Common myeloid progenitor, CD34-positive (primary cell): ENCODE measurements around the gene PRR5.

Source experiments
- CTCF ChIA-PET: fragments of 350-600 bp; sonication (Branson Sonifier 250); formaldehyde crosslinking; loops from one replicate; lab custom pipeline; 2021; ENCODE audit warnings: antibody characterized with exemption; lab: Charles Lee
- POLR2A ChIA-PET: fragments of 350-600 bp; sonication (Branson Sonifier 250); formaldehyde crosslinking; loops from one replicate; lab custom pipeline; 2021; ENCODE audit warnings: antibody characterized with exemption; lab: Charles Lee
- DNase-seq, 3 donors: peaks; one replicate each; pipeline versions ENCODE4 v3.0.0 to v3.0.0-alpha.2; 2013
- H3K27ac ChIP-seq, 2 experiments: 1 replicate in 1 of 2; 2 replicates in 1 of 2; pipeline ENCODE4 v1.7.0; 2013; ENCODE audit warnings: inconsistent platforms in 2 of 2, low read length in 2 of 2, mild to moderate bottlenecking in 2 of 2, low read depth in 1 of 2, moderate library complexity in 1 of 2; ENCODE audit not compliant: severe bottlenecking in 2 of 2, insufficient read depth in 1 of 2, poor library complexity in 1 of 2
- H3K27me3 ChIP-seq, 5 experiments: replicated peaks in 2 of 5; 1 replicate in 3 of 5; 2 replicates in 2 of 5; pipeline versions ENCODE4 v1.6.1 to v1.7.0; 2013; ENCODE audit warnings: low read length in 4 of 5, mild to moderate bottlenecking in 2 of 5, moderate library complexity in 2 of 5, inconsistent platforms in 1 of 5; ENCODE audit not compliant: insufficient read depth in 5 of 5, control insufficient read depth in 4 of 5
- H3K36me3 ChIP-seq, 4 experiments: 1 replicate in 2 of 4; 2 replicates in 2 of 4; pipeline versions ENCODE4 v1.6.1 to v1.7.0; 2013; ENCODE audit warnings: low read length in 3 of 4, control low read depth in 1 of 4, mild to moderate bottlenecking in 1 of 4; ENCODE audit not compliant: control insufficient read depth in 4 of 4, insufficient read depth in 4 of 4
- H3K4me1 ChIP-seq, 4 experiments: 1 replicate in 3 of 4; 2 replicates in 1 of 4; pipeline versions ENCODE4 v1.6.1 to v1.7.1; 2013; ENCODE audit warnings: low read length in 3 of 4, mild to moderate bottlenecking in 3 of 4, control low read depth in 1 of 4, inconsistent platforms in 1 of 4, moderate library complexity in 1 of 4; ENCODE audit not compliant: control insufficient read depth in 4 of 4, insufficient read depth in 4 of 4; ENCODE audit errors: control extremely low read depth in 1 of 4
- H3K4me3 ChIP-seq, 7 experiments: 1 replicate in 4 of 7; 2 replicates in 3 of 7; pipeline versions ENCODE4 v1.5.1 to v1.7.0; 2013; ENCODE audit warnings: mild to moderate bottlenecking in 7 of 7, low read length in 6 of 7, moderate library complexity in 6 of 7, inconsistent platforms in 2 of 7, low read depth in 2 of 7, control low read depth in 1 of 7; ENCODE audit not compliant: insufficient read depth in 4 of 7, control insufficient read depth in 1 of 7; ENCODE audit errors: extremely low read depth in 1 of 7
- H3K9me3 ChIP-seq, 5 experiments: 1 replicate in 4 of 5; 2 replicates in 1 of 5; pipeline versions ENCODE4 v1.6.1 to v1.7.1; 2013; ENCODE audit warnings: low read length in 4 of 5, mild to moderate bottlenecking in 2 of 5, inconsistent platforms in 1 of 5, low read depth in 1 of 5, moderate library complexity in 1 of 5; ENCODE audit not compliant: control insufficient read depth in 4 of 5, insufficient read depth in 2 of 5; ENCODE audit errors: control extremely low read depth in 1 of 5
- WGBS: methylation state at CpG from one replicate; pipeline ENCODE4 v1.1.5; 2013; ENCODE audit not compliant: insufficient coverage; 5-methylcytosine and 5-hydroxymethylcytosine counted together

PRR5 gene

GRCh38 chr22:44661659-44662569 is 40.1 kb upstream of the PRR5 start:
- Histone ChIP-seq H3K27ac (no peak overlapping the region), H3K4me1 (peaks cover 2 to 59% (median 55%) of the 10 kb centered on the region in 4 experiments), H3K27me3 (no peaks in the 10 kb centered on the region), H3K36me3 (no peaks in the 10 kb centered on the region), H3K4me3 (no peak overlapping the region), H3K9me3 (no peaks in the 10 kb centered on the region)
- CTCF ChIA-PET = interaction anchor here (1.1 to 2.1 kb wide), 5 partner anchors 14 to 35 kb away, joined by 3 to 7 read pairs (median 4); no protein-coding TSS in a partner anchor
- WGBS = 93% methylated on average over 8 of the region's 14 CpGs
- POLR2A ChIA-PET = interaction anchor here (0.6 kb wide), 1 partner anchor 8 kb away, joined by 4 read pairs; no protein-coding TSS in a partner anchor
- no peak for DNase-seq

- H3K4me1 ChIP-seq = peaks cover 2 to 66% (median 59%) of the 10 kb centered on the region in 4 experiments
- H3K9me3 ChIP-seq = no peaks in the 10 kb centered on the region
- ChIA-PET POLR2A (interaction anchor here (1.4 kb wide), 1 partner anchor 17 kb away, joined by 4 read pairs; no protein-coding TSS in a partner anchor), CTCF (interaction anchor here (0.5 to 2.3 kb wide), 11 partner anchors 9 to 37 kb away, joined by 3 to 12 read pairs (median 4); no protein-coding TSS in a partner anchor)
- H3K4me3 ChIP-seq = no peak overlapping the region
- DNase-seq = no peak
- no peak overlapping the region for H3K27ac ChIP-seq
- WGBS = 94% methylated on average over 5 of the region's 5 CpGs
- H3K36me3 ChIP-seq = no peaks in the 10 kb centered on the region
- no peaks in the 10 kb centered on the region for H3K27me3 ChIP-seq
Measured at GRCh38 chr22:44663256-44663999, 38.6 kb upstream of the PRR5 start.

DNA sequence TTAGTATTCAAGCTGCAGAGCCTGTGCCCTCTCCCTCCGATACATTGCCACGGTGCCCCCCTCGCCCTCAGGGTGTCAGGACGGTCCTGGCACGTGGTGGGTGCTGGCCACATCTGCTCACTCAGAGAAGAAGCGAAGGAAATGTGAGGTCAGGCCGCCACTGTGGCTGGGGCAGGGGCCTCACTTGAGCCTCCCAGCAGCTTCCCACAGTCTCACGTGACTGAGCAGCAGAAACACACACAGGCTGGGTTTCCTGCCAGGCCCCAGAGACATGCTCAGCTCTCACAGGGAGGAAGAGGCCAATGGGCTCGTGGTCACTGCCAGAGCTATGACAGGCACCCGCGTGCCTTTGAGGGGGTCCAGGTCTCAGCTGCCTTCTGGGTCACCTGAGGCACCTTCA is 37.9 kb upstream of the PRR5 start:
- ChIA-PET POLR2A (interaction anchor here (0.6 to 1.4 kb wide), 2 partner anchors 16 to 1470 kb away, joined by 3 to 4 read pairs; no protein-coding TSS in a partner anchor), CTCF (interaction anchor here (0.5 to 2.3 kb wide), 12 partner anchors 9 to 54 kb away, joined by 3 to 12 read pairs (median 4); no protein-coding TSS in a partner anchor)
- DNase-seq = peak; percentile 75 to 93 (median 89)
- H3K4me3 ChIP-seq = peak overlapping the region in 1 of 7 experiments; percentile 7
- WGBS = 0% methylated on average over 11 of the region's 11 CpGs
- H3K9me3 ChIP-seq = no peaks in the 10 kb centered on the region
- H3K27ac ChIP-seq = peak overlapping the region; percentile 18 to 59
- H3K4me1 ChIP-seq = peaks cover 2 to 61% (median 54%) of the 10 kb centered on the region in 4 experiments
- no peaks in the 10 kb centered on the region for H3K36me3 ChIP-seq
- H3K27me3 ChIP-seq = no peaks in the 10 kb centered on the region

DNA sequence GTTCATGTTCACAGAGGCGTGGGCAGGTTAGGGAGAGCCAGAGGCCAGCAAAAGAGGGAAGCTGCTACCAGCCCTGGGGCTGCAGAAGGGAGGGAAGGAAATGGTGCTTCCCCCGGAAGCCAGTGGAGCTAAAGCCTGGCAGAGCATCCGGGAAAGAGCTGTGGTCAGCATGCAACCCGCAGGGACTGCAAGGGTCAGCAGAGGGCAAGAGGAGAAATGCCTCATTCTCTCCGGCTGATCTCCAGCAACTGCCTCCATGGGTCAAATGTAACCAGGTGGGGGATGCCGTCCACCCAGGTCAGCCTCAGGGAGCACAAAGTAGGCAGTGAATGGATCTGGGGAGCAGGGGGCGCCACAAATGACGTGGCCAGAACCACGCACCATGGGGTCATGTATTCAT is 36.9 kb upstream of the PRR5 start:
- POLR2A ChIA-PET = interaction anchor here (0.6 to 1.4 kb wide), 3 partner anchors 12 to 433 kb away, joined by 3 to 6 read pairs (median 4); no protein-coding TSS in a partner anchor
- 12% methylated on average over 6 of the region's 9 CpGs for WGBS
- no peak overlapping the region for H3K27ac ChIP-seq
- H3K36me3 ChIP-seq = no peaks in the 10 kb centered on the region
- H3K9me3 ChIP-seq = no peaks in the 10 kb centered on the region
- CTCF ChIA-PET = interaction anchor here (0.9 to 2.3 kb wide), 5 partner anchors 12 to 38 kb away, joined by 4 to 12 read pairs (median 4); no protein-coding TSS in a partner anchor
- peak in 1 of 3 donors; percentile 56 for DNase-seq
- peak overlapping the region in 4 of 7 experiments; percentile 13 to 55 (median 26) for H3K4me3 ChIP-seq
- H3K27me3 ChIP-seq = no peaks in the 10 kb centered on the region
- H3K4me1 ChIP-seq = peaks cover 2 to 66% (median 58%) of the 10 kb centered on the region in 4 experiments

GRCh38 chr22:44666207-44666585 is 35.8 kb upstream of the PRR5 start:
- H3K36me3 ChIP-seq = no peaks in the 10 kb centered on the region
- CTCF ChIA-PET = interaction anchor here (0.6 to 1.4 kb wide), 2 partner anchors 26 to 681 kb away, joined by 3 read pairs; no protein-coding TSS in a partner anchor
- POLR2A ChIA-PET = interaction anchor here (0.6 kb wide), 1 partner anchor 25 kb away, joined by 4 read pairs; no protein-coding TSS in a partner anchor
- H3K4me3 ChIP-seq = no peak overlapping the region
- WGBS = 76% methylated on average over 3 of the region's 3 CpGs
- H3K27ac ChIP-seq = no peak overlapping the region
- H3K4me1 ChIP-seq = peaks cover 2 to 76% (median 64%) of the 10 kb centered on the region in 4 experiments
- no peak for DNase-seq
- H3K9me3 ChIP-seq = no peaks in the 10 kb centered on the region
- H3K27me3 ChIP-seq = no peaks in the 10 kb centered on the region

DNA sequence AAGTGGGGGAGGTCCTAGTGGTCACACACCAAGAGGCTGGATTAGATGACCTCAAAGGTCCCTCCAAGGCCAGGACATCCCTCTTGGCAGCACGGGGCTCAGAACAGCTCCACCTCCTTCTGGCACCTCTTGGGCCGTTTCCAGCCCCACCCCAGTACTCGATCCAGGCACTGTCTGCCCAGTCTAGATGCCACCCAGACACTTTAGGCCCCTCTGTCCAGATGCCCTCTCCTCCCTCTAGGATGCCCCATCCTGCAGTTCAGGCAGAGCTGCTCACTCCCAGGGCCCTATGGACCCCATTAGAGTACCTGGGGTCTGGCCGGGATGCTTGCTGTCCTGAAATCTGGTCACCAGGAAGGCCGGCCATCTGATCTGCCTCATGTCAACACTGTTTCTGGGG is 34.7 kb upstream of the PRR5 start:
- no peak for DNase-seq
- Histone ChIP-seq H3K4me3 (peak overlapping the region in 2 of 7 experiments; percentile 8 to 79), H3K9me3 (no peaks in the 10 kb centered on the region), H3K27me3 (no peaks in the 10 kb centered on the region), H3K4me1 (peaks cover 2 to 79% (median 68%) of the 10 kb centered on the region in 4 experiments), H3K36me3 (no peaks in the 10 kb centered on the region), H3K27ac (no peak overlapping the region)
- ChIA-PET CTCF (no interaction called here), POLR2A (interaction anchor here (1.0 kb wide), 1 partner anchor 10 kb away, joined by 3 read pairs; no protein-coding TSS in a partner anchor)
- 84% methylated on average over 5 of the region's 5 CpGs for WGBS
